HG02884 (cell line): Measurements from ENCODE around the gene SLC4A2.

Experiments used
- ATAC-seq: cut with Tn5 transposase; IDR thresholded peaks from one replicate; pipeline ENCODE4 v1.9.1; 2021; ENCODE audit warnings: mild to moderate bottlenecking, moderate library complexity; ENCODE audit not compliant: unreplicated experiment

Gene SLC4A2

GRCh38 chr7:151045262-151045661, 14.1 kb upstream of the SLC4A2 start:
- ATAC-seq: no peak

- ATAC-seq: no peak
Observed at GRCh38 chr7:151045967-151046366, 13.4 kb upstream of the SLC4A2 start.

- no peak for ATAC-seq
Observed at GRCh38 chr7:151046603-151047573, 12.5 kb upstream of the SLC4A2 start.

- ATAC-seq: no peak
Observed at GRCh38 chr7:151047976-151048815, 11.2 kb upstream of the SLC4A2 start, which contains the start of gene ASIC3. Gene ASIC3 (plus strand): TSS chr7:151048531. CDS start chr7:151048886, 355 bp downstream.

GRCh38 chr7:151048911-151049463, 10.4 kb upstream of the SLC4A2 start:
- ATAC-seq: no peak

- ATAC-seq: no peak
Observed at GRCh38 chr7:151051108-151051507, 8.3 kb upstream of the SLC4A2 start.

- ATAC-seq: no peak
Observed at GRCh38 chr7:151053096-151053495, 6.3 kb upstream of the SLC4A2 start.

GRCh38 chr7:151053751-151054150, 5.6 kb upstream of the SLC4A2 start:
- no peak for ATAC-seq

- ATAC-seq: no peak
Observed at GRCh38 chr7:151056283-151056665, 3.1 kb upstream of the SLC4A2 start.

GRCh38 chr7:151056666-151057505, 2.5 kb upstream of the SLC4A2 start:
- ATAC-seq: no peak

- peak; percentile 18 for ATAC-seq
Observed at GRCh38 chr7:151057506-151057988, 1.8 kb upstream of the SLC4A2 start, which contains the start of gene CDK5. Gene CDK5 (minus strand): TSS chr7:151057897. CDS start chr7:151057848, 49 bp downstream.

- peak; percentile 92 for ATAC-seq
Observed at GRCh38 chr7:151057989-151058780, 1.2 kb upstream of the SLC4A2 start.

GRCh38 chr7:151058781-151059366, 515 bp upstream of the SLC4A2 start:
- ATAC-seq: no peak

GRCh38 chr7:151060113-151060415, 675 bp downstream of the SLC4A2 start:
- no peak for ATAC-seq

- no peak for ATAC-seq
Observed at GRCh38 chr7:151060416-151061212, 1.2 kb downstream of the SLC4A2 start.

- no peak for ATAC-seq
Observed at GRCh38 chr7:151061213-151062110, 2.1 kb downstream of the SLC4A2 start.

- ATAC-seq: no peak
Observed at GRCh38 chr7:151062111-151062398, 2.7 kb downstream of the SLC4A2 start.
